ENCODE results near the gene MRPL47. TPM values are rescaled to one million over a fixed set of nuclear protein-coding genes. Genes with fewer than 3 reads are reported as not detected.

Gene MRPL47
- total and polyA plus RNA-seq, 9 of the 15 experiments (the other 6 are each of a cell fraction or from before 2014, with no cell fraction given), result 101 to 437 (median 141) TPM

- no peak for TF ChIP-seq ID3 (CRISPR knock-in tag; IDR thresholded peaks at IDR 0.05)
- no peak for TF ChIP-seq ID3 (tag; IDR thresholded peaks at IDR 0.05)
- no peak for TF ChIP-seq CHD1 (IDR thresholded peaks at IDR 0.05; ENCODE audit: low read length)
- TF ChIP-seq ZBTB5 (IDR thresholded peaks at IDR 0.05), result no peak
- no peak for TF ChIP-seq JUN (IDR thresholded peaks at IDR 0.05; ENCODE audit: borderline replicate concordance, low read depth, low read length)
- no peak for TF ChIP-seq JUN (CRISPR knock-in tag; IDR thresholded peaks at IDR 0.05; ENCODE audit: borderline replicate concordance)
These were observed 41.1 kb downstream of the MRPL47 start (continued) for GRCh38 chr3:179563271-179563783.

GRCh38 chr3:179562591-179563270 lies 41.7 kb downstream of the MRPL47 start, which contains the start of gene ACTL6A:
ACTL6A (plus strand) TSS chr3:179562926; CDS start chr3:179563093, 167 bp downstream.
- Histone ChIP-seq H3K9me3 (replicated peaks; ENCODE audit: control insufficient read depth, insufficient read depth, low read depth, low read length) (no peaks in the 10 kb centered on the region), H3K9me1 (ENCODE audit: control insufficient read depth, insufficient read depth, low read length) (no peaks in the 10 kb centered on the region), H2AFZ (ENCODE audit: low read depth, low read length) (peak within 1 kb of the TSS; percentile 98), H3K4me1 (replicated peaks in 1 of 2; ENCODE audit: control insufficient read depth in 2 of 2, insufficient read depth in 2 of 2, low read length in 2 of 2) (peaks cover 8 to 9% of the 10 kb centered on the region in 2 experiments; a peak in 3 of 5 replicates), H3K9ac (ENCODE audit: insufficient read depth in 1 of 2, low read depth in 2 of 2, low read length in 2 of 2) (peak within 1 kb of the TSS; percentile 79 to 99), H3K4me3 (peak within 1 kb of the TSS; percentile 79), H3K79me2 (ENCODE audit: control insufficient read depth, insufficient read depth, low read length) (peaks cover 46% of the 10 kb centered on the region), H3K4me2 (ENCODE audit: insufficient read depth, low read length) (peak within 1 kb of the TSS; percentile 90), H3K27me3 (ENCODE audit: control insufficient read depth in 2 of 2, insufficient read depth in 2 of 2, low read length in 2 of 2) (no peaks in the 10 kb centered on the region), H4K20me1 (replicated peaks; ENCODE audit: control insufficient read depth, insufficient read depth, low read length) (no peaks in the 10 kb centered on the region; the same call in 1 of the 2 replicates), H3K27ac (ENCODE audit: extremely low read depth, low read depth, low read length) (peak within 1 kb of the TSS; percentile 93), H3K36me3 (ENCODE audit: control insufficient read depth, insufficient read depth, low read length) (peaks cover 4% of the 10 kb centered on the region; the same call in 1 of the 3 replicates)
- ChIA-PET CTCF (ENCODE audit: low intra/inter-chr PET ratio) (interaction anchor here (1.5 kb wide), 1 partner anchor 141 kb away, joined by 3 read pairs; no protein-coding TSS in a partner anchor), POLR2A (interaction anchor here (0.6 to 2.4 kb wide), 13 partner anchors 16 to 1311 kb away, joined by 3 to 14 read pairs (median 4); partner anchors contain the start of genes MRPL47, NDUFB5 and ZNF639)
- peak; percentile 99 to 100 (median 99) for DNase-seq (ENCODE audit: extremely low read depth in 1 of 4, low spot score in 3 of 4)
- peak; percentile 99 for FAIRE-seq
- 0% methylated on average over 36 of the region's 55 CpGs for WGBS (ENCODE audit: insufficient coverage, low coverage, missing lambda C conversion rate)
- intact Hi-C loops (cut with micrococcal nuclease) (loop anchor here (1.0 to 2.0 kb wide), 2 partner anchors 112 to 240 kb away; partner anchors contain the start of gene GNB4), in situ Hi-C loops (cut with MboI) (loop anchor here (5.0 to 25.0 kb wide), 2 partner anchors 235 to 550 kb away; no protein-coding TSS in a partner anchor)
- peak; percentile 96 for ATAC-seq
- BruUV-seq (replicated peaks), result no TSS peak
- peak; percentile 69; the same call in 1 of the 2 replicates for TF ChIP-seq E2F4 (CRISPR knock-in tag; IDR thresholded peaks at IDR 0.05; ENCODE audit: low read depth)
- TF ChIP-seq ATF4 (CRISPR knock-in tag; IDR thresholded peaks at IDR 0.05), result no peak
- peak; percentile 97 for TF ChIP-seq RBFOX2 (IDR thresholded peaks at IDR 0.05; ENCODE audit: low read depth, low read length)
- peak; percentile 22 to 98; a peak in 3 of 4 replicates for TF ChIP-seq MLLT1 (IDR thresholded peaks at IDR 0.05)
- peak; percentile 81 for TF ChIP-seq TFAP4 (CRISPR knock-in tag; IDR thresholded peaks at IDR 0.05; ENCODE audit: borderline replicate concordance)
